HG03039 (cell line): Measurements from ENCODE around the gene KPNA1.

Source experiments
- ATAC-seq: cut with Tn5 transposase; IDR thresholded peaks from one replicate; pipeline ENCODE4 v1.9.1; 2021; ENCODE audit warnings: mild to moderate bottlenecking, moderate library complexity; ENCODE audit not compliant: unreplicated experiment

KPNA1 gene

GRCh38 chr3:122389197-122389596 lies 125.5 kb downstream of the KPNA1 start:
- no peak for ATAC-seq

GRCh38 chr3:122387709-122388108 lies 127.0 kb downstream of the KPNA1 start:
- ATAC-seq, result no peak

- ATAC-seq, result peak; percentile 87
These were observed 130.7 kb downstream of the KPNA1 start, which contains the start of gene FAM162A for GRCh38 chr3:122383771-122384697. Gene FAM162A (plus strand): TSS chr3:122384182. CDS start chr3:122384266, 84 bp downstream.

- ATAC-seq, result peak; percentile 47
These were observed 131.7 kb downstream of the KPNA1 start, which contains the start of gene MIX23 for GRCh38 chr3:122382888-122383666. Gene MIX23 (minus strand): TSS chr3:122383231. CDS start chr3:122383224, 7 bp downstream.

GRCh38 chr3:122377975-122378374 lies 136.8 kb downstream of the KPNA1 start:
- no peak for ATAC-seq

- ATAC-seq, result no peak
These were observed 140.7 kb downstream of the KPNA1 start for GRCh38 chr3:122374034-122374433.
